SK-N-SH (cell line): ENCODE results near the gene OVOL1. TPM values are rescaled to one million over a fixed set of nuclear protein-coding genes. Genes with fewer than 3 reads are reported as not detected.

Source experiments
- CTCF ChIA-PET: fragments of 300-600, 350-600 bp; formaldehyde crosslinking; extraction: SDS; loops from one replicate; lab custom pipeline; 2021; lab: Yijun Ruan, JAX
- POLR2A ChIA-PET: fragments of 350-600 bp; sonication (Branson Sonifier 250); formaldehyde crosslinking; extraction: SDS; loops from one replicate; lab custom pipeline; 2020; ENCODE audit warnings: antibody characterized with exemption, inconsistent platforms; lab: Yijun Ruan, JAX
- DNase-seq: peaks from one replicate; pipeline ENCODE4 v3.0.0; 2012
- H2AFZ ChIP-seq: fragments of 200-600 bp; sonication (generic); 2 replicates; pipeline ENCODE4 v1.8.1; 2016; ENCODE audit warnings: antibody characterized with exemption, mild to moderate bottlenecking, low read depth
- H3F3A ChIP-seq: fragments of 200-600 bp; sonication (generic); replicated peaks from 2 replicates; pipeline ENCODE3; 2016; ENCODE audit warnings: antibody characterized with exemption, mild to moderate bottlenecking; ENCODE audit not compliant: insufficient read depth
- H3K27ac ChIP-seq, 2 experiments: fragments of 200-500 bp in 1 of 2; fragments of 200-600 bp in 1 of 2; sonication (Bioruptor generic) in 1 of 2; sonication (generic), shearing (Covaris generic) in 1 of 2; 2 replicates each; pipeline versions ENCODE4 v1.5.1 to v1.6.1; 2014 to 2016; ENCODE audit warnings: low read depth in 2 of 2, inconsistent platforms in 1 of 2, low read length in 1 of 2, mild to moderate bottlenecking in 1 of 2, mixed read lengths in 1 of 2
- H3K27me3 ChIP-seq: fragments of 200-600 bp; sonication (generic), shearing (Covaris generic); 2 replicates; pipeline ENCODE4 v1.6.1; 2016; ENCODE audit warnings: mixed run types; ENCODE audit not compliant: insufficient read depth
- H3K36me3 ChIP-seq, 2 experiments: fragments of 200-500 bp in 1 of 2; fragments of 200-600 bp in 1 of 2; sonication (Bioruptor generic) in 1 of 2; sonication (generic) in 1 of 2; replicated peaks in 1 of 2; 2 replicates each; pipeline versions ENCODE3 to v1.5.1; 2014 to 2016; ENCODE audit warnings: low read length in 1 of 2, mild to moderate bottlenecking in 1 of 2; ENCODE audit not compliant: insufficient read depth in 2 of 2, control insufficient read depth in 1 of 2
- H3K4me1 ChIP-seq, 2 experiments: fragments of 200-500 bp in 1 of 2; fragments of 200-600 bp in 1 of 2; sonication (Bioruptor generic) in 1 of 2; sonication (generic), shearing (Covaris generic) in 1 of 2; 2 replicates each; pipeline versions ENCODE4 v1.5.1 to v1.6.1; 2014 to 2016; ENCODE audit warnings: low read depth in 1 of 2, low read length in 1 of 2, mixed run types in 1 of 2; ENCODE audit not compliant: insufficient read depth in 2 of 2, control insufficient read depth in 1 of 2
- H3K4me2 ChIP-seq: fragments of 200-600 bp; sonication (generic), shearing (Covaris generic); 2 replicates; pipeline ENCODE4 v1.6.1; 2017; ENCODE audit warnings: mixed run types
- H3K4me3 ChIP-seq, 2 experiments: fragments of 200-500 bp in 1 of 2; fragments of 200-600 bp in 1 of 2; sonication (Bioruptor generic) in 1 of 2; sonication (generic), shearing (Covaris generic) in 1 of 2; 2 replicates each; pipeline versions ENCODE4 v1.5.1 to v1.8.1; 2014 to 2016; ENCODE audit warnings: low read depth in 2 of 2, inconsistent platforms in 1 of 2, low read length in 1 of 2, mild to moderate bottlenecking in 1 of 2, mixed read lengths in 1 of 2, moderate library complexity in 1 of 2
- H3K79me2 ChIP-seq: fragments of 200-600 bp; sonication (generic); 2 replicates; pipeline ENCODE4 v1.8.1; 2017; ENCODE audit warnings: mild to moderate bottlenecking; ENCODE audit not compliant: insufficient read depth
- H3K9ac ChIP-seq: fragments of 200-600 bp; sonication (generic); 2 replicates; pipeline ENCODE4 v1.6.1; 2017; ENCODE audit warnings: mixed run types
- H3K9me2 ChIP-seq: fragments of 200-600 bp; sonication (generic); 2 replicates; pipeline ENCODE4 v1.6.1; 2017; ENCODE audit warnings: mixed run types
- H3K9me3 ChIP-seq: fragments of 200-600 bp; sonication (generic); 2 replicates; pipeline ENCODE4 v1.6.1; 2017; ENCODE audit warnings: mixed run types, mild to moderate bottlenecking, moderate library complexity
- H4K20me1 ChIP-seq: fragments of 200-600 bp; sonication (generic); 2 replicates; pipeline ENCODE4 v1.6.1; 2017; ENCODE audit warnings: mild to moderate bottlenecking, mixed run types; ENCODE audit not compliant: insufficient read depth
- EP300 ChIP-seq, 2 experiments: IDR thresholded peaks; 2 replicates each; pipeline versions ENCODE4 v1.4.0 to v1.6.1; 2012; ENCODE audit warnings: borderline replicate concordance in 1 of 2, low read depth in 1 of 2, low read length in 1 of 2
- EZH2phosphoT487 ChIP-seq: fragments of 200-600 bp; sonication (generic); IDR thresholded peaks from 2 replicates; pipeline ENCODE4 v1.6.1; 2017; ENCODE audit warnings: low read depth, mixed run types, mild to moderate bottlenecking, antibody characterized with exemption, moderate library complexity, borderline replicate concordance
- FOSL2 ChIP-seq: IDR thresholded peaks from 2 replicates; pipeline ENCODE4 v1.4.0; 2012; ENCODE audit warnings: low read depth, mild to moderate bottlenecking, moderate library complexity, borderline replicate concordance
- FOXJ3 ChIP-seq: sonication (generic); formaldehyde crosslinking; IDR thresholded peaks from 2 replicates; pipeline ENCODE4 v1.5.1; 2020; ENCODE audit warnings: mild to moderate bottlenecking, missing genetic modification reagents
- FOXM1 ChIP-seq: IDR thresholded peaks from 2 replicates; pipeline ENCODE4 v1.4.0; 2012; ENCODE audit warnings: low read depth, mild to moderate bottlenecking
- GABPA ChIP-seq: IDR thresholded peaks from 2 replicates; pipeline ENCODE4 v1.4.0; 2012; ENCODE audit warnings: low read depth, mild to moderate bottlenecking
- JUND ChIP-seq: IDR thresholded peaks from 2 replicates; pipeline ENCODE4 v1.4.0; 2012
- MAX ChIP-seq: IDR thresholded peaks from 2 replicates; pipeline ENCODE4 v1.4.0; 2012; ENCODE audit warnings: low read depth
- MXI1 ChIP-seq: IDR thresholded peaks from 2 replicates; pipeline ENCODE4 v1.6.1; 2012; ENCODE audit warnings: mild to moderate bottlenecking, low read depth, low read length, improper control_type of control experiment
- NFIC ChIP-seq: IDR thresholded peaks from 2 replicates; pipeline ENCODE4 v1.4.0; 2012; ENCODE audit warnings: borderline replicate concordance
- NRF1 ChIP-seq: IDR thresholded peaks from 2 replicates; pipeline ENCODE4 v1.6.1; 2012; ENCODE audit warnings: low read depth, mild to moderate bottlenecking, low read length
- PBX3 ChIP-seq: IDR thresholded peaks from 2 replicates; pipeline ENCODE4; 2012
- RAD21 ChIP-seq: IDR thresholded peaks from 2 replicates; pipeline ENCODE4 v1.6.1; 2012; ENCODE audit warnings: mild to moderate bottlenecking, low read length
- RCOR1 ChIP-seq: fragments of 150-350 bp; IDR thresholded peaks from 2 replicates; pipeline ENCODE4 v1.6.1; 2017; ENCODE audit warnings: antibody characterized with exemption, low read length
- RFX5 ChIP-seq: IDR thresholded peaks from 2 replicates; pipeline ENCODE4 v1.6.1; 2012; ENCODE audit warnings: mild to moderate bottlenecking, improper control_type of control experiment, low read length
- RXRA ChIP-seq: IDR thresholded peaks from 2 replicates; pipeline ENCODE4 v1.4.0; 2012; ENCODE audit warnings: low read depth, mild to moderate bottlenecking, borderline replicate concordance
- SIN3A ChIP-seq: IDR thresholded peaks from 2 replicates; pipeline ENCODE4 v1.6.1; 2012; ENCODE audit warnings: low read depth, mild to moderate bottlenecking, low read length, moderate library complexity, borderline replicate concordance
- SMC3 ChIP-seq: IDR thresholded peaks from 2 replicates; pipeline ENCODE4 v1.6.1; 2012; ENCODE audit warnings: low read depth, low read length, improper control_type of control experiment
- TCF12 ChIP-seq: IDR thresholded peaks from 2 replicates; pipeline ENCODE4 v1.4.0; 2012
- USF1 ChIP-seq: IDR thresholded peaks from 2 replicates; pipeline ENCODE4 v1.4.0; 2012; ENCODE audit warnings: low read depth, borderline replicate concordance
- YY1 ChIP-seq: IDR thresholded peaks from 2 replicates; pipeline ENCODE4 v1.4.0; 2012; ENCODE audit warnings: low read depth, mild to moderate bottlenecking
- ZBTB33 ChIP-seq: IDR thresholded peaks from 2 replicates; pipeline ENCODE4 v1.4.0; 2012; ENCODE audit warnings: low read depth, borderline replicate concordance
- WGBS: methylation state at CpG from one replicate; pipeline ENCODE4 v1.1.6; 2017; ENCODE audit warnings: low lambda C conversion rate; 5-methylcytosine and 5-hydroxymethylcytosine counted together
- polyA plus RNA-seq, 3 experiments: library from polyadenylated mRNA; depleted of rRNA; stranded (reverse); fragments of >200 nt; gene quantifications; 2 replicates each; pipeline ENCODE4 v1.2.3, GENCODE V29; 2012

Gene OVOL1
- polyA plus RNA-seq, 1 of the 3 experiments (the other 2 are of a cell fraction) = not detected

GRCh38 chr11:65817835-65818680, 31.2 kb downstream of the OVOL1 start (continued):
- TF ChIP-seq YY1 (no peak), RFX5 (peak; percentile 9; the same call in 1 of the 2 replicates), NFIC (no peak), PBX3 (no peak), SMC3 (peak; percentile 92), TCF12 (peak; percentile 12; the same call in 1 of the 2 replicates), MXI1 (peak; percentile 79), EP300 (IDR thresholded peaks at IDR 0.05; ENCODE audit: borderline replicate concordance in 1 of 2, low read depth in 1 of 2, low read length in 1 of 2) (no peak), ZBTB33 (no peak), EZH2phosphoT487 (no peak), RCOR1 (peak; percentile 90), FOXM1 (no peak), SIN3A (no peak), USF1 (peak; percentile 43; the same call in 1 of the 2 replicates), NRF1 (no peak), FOSL2 (no peak)

- Histone ChIP-seq H3K36me3 (no peaks in the 10 kb centered on the region), H3F3A (no peaks in the 10 kb centered on the region), H3K4me2 (no peak overlapping the region), H3K9me3 (no peaks in the 10 kb centered on the region), H3K79me2 (no peaks in the 10 kb centered on the region), H3K9ac (no peak overlapping the region), H3K27ac (no peak overlapping the region), H3K4me3 (no peak overlapping the region), H3K9me2 (no peaks in the 10 kb centered on the region), H4K20me1 (no peaks in the 10 kb centered on the region), H3K27me3 (no peaks in the 10 kb centered on the region), H3K4me1 (peaks cover 0 to 3% of the 10 kb centered on the region in 2 experiments; a peak in 1 of 4 replicates), H2AFZ (no peak overlapping the region)
- WGBS = 46% methylated on average over 5 of the region's 8 CpGs
- POLR2A ChIA-PET = interaction anchor here (0.7 kb wide), 1 partner anchor 169 kb away, joined by 5 read pairs; no protein-coding TSS in a partner anchor
- DNase-seq = no peak
- CTCF ChIA-PET = interaction anchor here (3.4 to 13.8 kb wide), 2 partner anchors 108 to 195 kb away, joined by 10 to 111 read pairs; partner anchors contain the start of gene KAT5
- TF ChIP-seq RAD21 (no peak), EZH2phosphoT487 (no peak), FOXJ3 (CRISPR knock-in tag) (no peak), EP300 (IDR thresholded peaks at IDR 0.05; ENCODE audit: borderline replicate concordance in 1 of 2, low read depth in 1 of 2, low read length in 1 of 2) (no peak), JUND (no peak), MXI1 (no peak), YY1 (no peak), GABPA (no peak), FOXM1 (no peak), ZBTB33 (no peak), NRF1 (no peak), RFX5 (no peak), MAX (no peak), RXRA (no peak)
Observed at GRCh38 chr11:65821107-65821506, 34.2 kb downstream of the OVOL1 start.
